HG02852 (cell line): ENCODE results near the gene FBXO34.

Experiments
- ATAC-seq: cut with Tn5 transposase; IDR thresholded peaks from one replicate; pipeline ENCODE4 v1.9.1; 2021; ENCODE audit warnings: mild to moderate bottlenecking, moderate library complexity; ENCODE audit not compliant: unreplicated experiment

FBXO34 gene, protein sequence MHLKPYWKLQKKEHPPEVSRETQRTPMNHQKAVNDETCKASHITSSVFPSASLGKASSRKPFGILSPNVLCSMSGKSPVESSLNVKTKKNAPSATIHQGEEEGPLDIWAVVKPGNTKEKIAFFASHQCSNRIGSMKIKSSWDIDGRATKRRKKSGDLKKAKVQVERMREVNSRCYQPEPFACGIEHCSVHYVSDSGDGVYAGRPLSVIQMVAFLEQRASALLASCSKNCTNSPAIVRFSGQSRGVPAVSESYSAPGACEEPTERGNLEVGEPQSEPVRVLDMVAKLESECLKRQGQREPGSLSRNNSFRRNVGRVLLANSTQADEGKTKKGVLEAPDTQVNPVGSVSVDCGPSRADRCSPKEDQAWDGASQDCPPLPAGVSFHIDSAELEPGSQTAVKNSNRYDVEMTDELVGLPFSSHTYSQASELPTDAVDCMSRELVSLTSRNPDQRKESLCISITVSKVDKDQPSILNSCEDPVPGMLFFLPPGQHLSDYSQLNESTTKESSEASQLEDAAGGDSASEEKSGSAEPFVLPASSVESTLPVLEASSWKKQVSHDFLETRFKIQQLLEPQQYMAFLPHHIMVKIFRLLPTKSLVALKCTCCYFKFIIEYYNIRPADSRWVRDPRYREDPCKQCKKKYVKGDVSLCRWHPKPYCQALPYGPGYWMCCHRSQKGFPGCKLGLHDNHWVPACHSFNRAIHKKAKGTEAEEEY

DNA sequence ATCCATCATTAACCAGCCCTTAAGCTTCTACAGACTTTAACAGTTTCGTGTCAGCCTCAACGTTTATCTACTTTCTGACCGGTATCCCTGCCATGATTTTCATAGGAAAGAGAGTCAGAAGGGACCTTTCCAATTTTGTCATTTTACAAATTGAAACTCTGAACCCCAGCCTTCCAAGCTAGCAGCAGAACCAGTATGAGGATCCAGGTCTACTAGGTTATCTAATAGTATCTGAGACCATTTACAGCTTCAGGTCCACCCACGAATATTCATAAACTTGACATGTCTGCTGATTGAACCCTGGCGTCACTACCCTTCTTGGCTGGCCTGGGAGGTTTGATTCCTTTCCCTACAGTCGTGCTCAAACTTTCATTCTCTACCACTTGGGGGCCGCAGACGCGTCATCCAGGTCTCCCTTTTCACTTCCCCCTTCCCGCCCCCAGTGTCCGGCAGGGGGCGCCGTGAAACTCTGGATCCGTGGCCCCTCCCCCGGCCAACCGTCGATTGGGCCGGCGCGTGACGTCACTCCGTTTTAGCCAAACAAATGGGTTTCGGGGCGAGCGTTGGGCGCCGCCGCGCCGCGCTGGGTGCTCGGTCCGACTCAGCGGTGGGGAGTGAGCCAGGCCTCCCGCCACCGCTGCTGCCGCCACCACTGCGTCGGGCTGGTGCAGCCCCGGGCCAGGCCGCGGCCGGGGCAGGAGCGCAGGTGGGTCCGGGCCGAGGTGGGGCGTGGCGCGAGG, at the start of gene FBXO34:
Gene FBXO34, plus strand, starts transcription at position 590 of the 740 bp plus-strand sequence. CDS start 78,970 bp downstream, outside the sequence.
- ATAC-seq = peak; percentile 82

DNA sequence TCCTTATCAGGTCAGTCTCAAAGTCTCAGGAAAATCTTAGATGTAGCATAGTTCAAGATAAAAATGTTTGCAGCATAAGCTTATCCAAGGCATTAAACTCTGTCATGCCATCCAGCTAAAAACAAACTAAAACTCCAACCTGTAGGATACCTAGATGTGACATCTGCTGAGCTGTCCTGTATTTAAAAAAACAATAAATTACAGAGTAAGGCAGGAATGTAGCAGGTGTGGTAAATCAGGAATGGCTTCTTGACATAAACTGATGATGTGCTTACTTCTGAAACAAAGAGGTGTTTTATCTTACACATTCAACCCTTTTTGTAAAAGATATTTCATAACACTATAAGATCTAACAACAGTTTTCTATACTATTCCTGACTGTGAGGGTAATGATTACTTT, 49.3 kb upstream of the FBXO34 start:
- ATAC-seq = no peak

DNA sequence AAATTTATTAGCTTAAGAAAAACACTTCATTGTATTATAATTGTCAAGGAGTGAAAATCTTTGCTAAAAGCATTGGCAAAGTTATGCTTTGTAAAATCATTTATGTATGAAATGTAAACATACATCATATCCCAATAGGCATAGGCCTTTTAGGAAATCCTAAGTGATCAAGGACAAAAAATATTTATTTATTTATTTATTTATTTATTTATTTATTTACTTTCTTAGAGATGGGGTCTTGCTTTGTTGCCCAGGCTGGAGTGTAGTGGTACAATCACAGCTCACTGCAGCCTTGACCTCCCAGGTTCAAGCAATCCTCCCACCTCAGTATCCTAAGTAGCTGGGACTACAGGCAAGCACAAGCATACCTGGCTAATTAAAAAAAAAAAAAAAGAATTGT, 47.9 kb upstream of the FBXO34 start:
- ATAC-seq = no peak

DNA sequence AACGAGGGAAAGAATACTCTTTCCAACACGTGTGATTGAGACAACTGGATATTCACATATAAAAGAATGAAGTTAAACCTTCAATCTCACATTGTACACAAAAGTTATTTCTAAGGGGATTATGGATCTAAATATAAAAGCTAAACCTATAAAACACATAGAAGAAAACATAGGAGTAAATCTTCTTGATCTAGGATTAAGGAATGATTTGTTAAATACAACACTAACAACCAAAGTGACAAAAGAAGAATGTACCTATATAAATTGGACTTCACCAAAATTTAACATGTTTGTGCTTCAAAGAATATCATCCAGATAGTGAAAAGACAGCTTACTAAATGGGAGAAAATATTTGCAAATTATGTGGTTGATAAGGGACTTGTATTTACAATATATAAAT, 43.0 kb upstream of the FBXO34 start:
- ATAC-seq = no peak

DNA sequence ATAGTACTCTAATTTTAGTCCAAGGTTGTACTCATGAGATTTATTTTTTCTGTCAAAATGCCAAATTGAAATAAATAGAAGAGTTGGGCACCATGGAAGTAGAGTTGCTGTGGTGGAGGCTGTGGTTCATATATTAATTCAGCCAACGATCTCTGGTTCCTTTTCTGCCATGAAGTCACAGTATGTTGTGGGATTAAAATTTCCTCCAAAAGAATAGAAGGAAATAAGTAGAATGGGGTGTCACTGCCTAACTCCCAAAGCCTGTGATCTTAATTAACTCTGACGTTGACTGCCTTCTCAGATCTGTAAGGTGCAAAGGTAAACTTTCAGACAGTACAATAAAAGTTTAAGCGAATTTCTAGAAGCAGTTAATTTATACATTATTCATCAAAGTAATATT, 37.6 kb upstream of the FBXO34 start:
- no peak for ATAC-seq

DNA sequence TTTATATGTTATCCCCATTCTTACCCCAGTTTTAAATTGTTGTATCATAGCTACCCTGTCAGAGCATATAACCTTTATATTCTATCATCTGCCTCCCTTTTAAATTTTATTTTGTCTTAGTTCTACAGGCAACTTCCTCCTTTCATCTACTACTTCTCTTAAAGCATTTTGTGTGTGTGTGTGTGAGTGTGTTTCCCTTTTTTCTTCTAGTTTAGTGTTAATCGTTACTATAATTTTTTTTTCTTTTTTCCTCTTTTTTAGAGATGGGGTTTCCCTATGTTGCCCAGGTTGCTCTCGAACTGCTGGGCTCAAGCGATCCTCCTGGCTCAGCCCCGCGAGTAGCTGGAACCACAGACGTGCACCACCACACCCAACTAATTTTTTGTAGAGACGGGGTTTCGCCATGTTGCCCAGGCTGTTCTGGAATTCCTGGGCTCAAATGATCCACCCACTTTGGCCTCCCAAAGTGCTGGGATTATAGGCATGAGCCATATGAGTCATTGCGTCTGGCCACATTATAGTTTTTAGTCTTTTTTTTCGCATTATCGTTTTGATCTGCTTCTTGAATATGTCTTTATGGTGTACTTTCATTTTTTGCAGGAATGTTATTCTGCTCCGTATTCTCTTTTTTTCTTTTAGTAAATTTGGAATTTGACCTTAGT, 33.1 kb upstream of the FBXO34 start:
- ATAC-seq = no peak

DNA sequence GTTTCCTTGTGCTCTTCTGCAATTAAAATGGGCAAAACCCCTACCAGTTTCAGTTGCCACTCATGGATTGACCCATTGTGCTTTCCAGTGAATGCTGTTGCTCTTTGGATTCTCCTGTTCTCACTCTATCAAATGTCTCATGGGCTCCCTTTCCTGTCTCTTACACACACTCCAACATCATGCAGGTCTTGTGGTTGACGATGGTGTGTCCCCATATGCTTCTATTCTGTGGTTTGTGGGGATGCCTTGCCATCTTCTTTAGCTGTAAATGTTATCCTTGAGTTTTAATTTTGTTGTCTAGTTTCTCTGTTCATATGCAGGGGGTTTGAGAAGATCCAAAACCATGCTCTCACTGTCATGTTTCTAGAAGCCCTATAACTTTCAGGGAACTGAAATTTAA, 31.9 kb upstream of the FBXO34 start:
- ATAC-seq = no peak

DNA sequence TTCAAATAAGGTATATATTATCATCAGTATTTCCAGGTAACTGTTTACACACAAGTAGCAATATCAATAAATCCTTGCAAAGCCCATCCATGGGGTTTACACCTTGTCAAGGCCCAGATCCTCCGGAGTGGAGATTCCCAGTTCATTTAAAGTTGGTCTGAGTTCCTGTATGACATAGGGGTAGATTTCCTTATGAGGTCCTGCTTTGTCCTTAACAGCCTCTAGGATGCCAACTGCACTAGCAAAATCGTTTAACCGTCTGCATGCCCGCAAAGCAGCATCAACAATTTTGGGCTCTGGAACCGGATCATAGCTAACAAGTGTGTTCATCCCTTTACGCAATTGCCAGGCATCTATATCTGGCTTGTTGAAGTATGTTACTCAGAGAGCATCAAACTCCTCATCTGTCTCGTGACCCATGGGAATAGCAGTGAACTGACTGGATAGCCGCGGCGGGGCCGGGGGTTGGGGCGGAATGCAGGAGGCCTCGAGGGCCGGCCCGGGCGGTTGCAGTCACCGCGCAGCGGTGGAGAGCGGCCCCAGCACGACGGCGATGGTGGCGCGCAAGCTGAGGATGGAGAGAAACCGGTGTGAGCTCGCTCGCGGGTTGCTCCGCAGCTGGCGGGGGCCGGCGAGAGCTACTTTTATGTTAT, 30.6 kb upstream of the FBXO34 start:
- no peak for ATAC-seq

DNA sequence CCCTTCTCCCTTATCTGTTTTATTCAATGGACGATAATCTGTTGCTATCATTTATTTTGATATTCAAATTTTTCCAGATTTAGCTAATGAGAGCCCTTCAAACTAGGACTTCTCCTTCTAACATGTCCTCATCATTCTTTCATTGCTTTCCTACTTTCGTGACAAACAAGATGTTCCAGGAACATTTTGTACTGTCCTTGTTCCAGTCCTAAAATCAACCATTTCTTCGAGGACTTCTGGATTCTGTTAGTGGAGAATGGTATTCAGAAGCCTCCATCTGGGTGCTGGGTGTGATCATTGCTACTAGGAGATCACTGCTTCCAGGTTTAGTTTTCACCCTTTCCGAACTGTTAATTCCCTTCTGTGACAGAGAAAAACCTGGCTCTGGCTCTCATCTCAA, 29.5 kb upstream of the FBXO34 start:
- ATAC-seq = no peak

DNA sequence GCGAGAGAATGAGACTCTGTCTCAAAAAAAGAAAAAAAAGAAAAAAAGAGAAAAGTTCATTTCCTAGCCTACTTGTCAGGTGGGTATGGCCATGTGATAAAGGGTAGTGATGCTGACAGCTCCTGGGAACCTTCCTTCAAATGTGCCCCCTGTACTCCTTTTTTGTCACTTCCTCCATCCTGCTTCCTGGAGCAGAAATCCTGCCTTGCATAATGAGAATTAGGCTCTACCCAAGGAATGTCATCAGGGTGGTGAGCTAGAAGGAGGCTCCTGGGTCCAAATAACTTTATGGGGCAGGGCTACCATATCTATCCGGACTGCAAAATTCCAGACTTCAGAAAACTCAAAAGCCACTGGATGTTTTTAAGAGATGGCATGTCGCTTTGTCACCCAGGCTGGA, 27.8 kb upstream of the FBXO34 start:
- no peak for ATAC-seq

DNA sequence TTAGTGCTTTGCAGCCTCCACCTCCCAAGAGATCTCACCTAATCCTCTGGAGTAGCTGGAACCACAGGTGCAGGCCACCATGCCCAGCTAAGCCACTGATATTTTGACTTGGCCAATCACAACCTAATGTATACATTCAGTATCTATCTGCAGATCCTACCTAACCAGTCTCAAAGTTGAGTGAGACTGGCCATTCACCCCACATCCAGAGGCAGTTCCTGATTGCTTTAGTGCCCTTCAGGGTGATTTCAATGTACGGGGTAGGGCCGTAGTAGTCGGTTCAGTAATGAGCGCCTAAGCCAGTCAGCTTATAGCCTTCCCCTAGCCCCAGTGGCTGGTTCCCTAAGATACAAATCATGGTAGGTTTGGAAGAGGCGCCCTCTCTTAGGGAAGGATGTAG, 27.4 kb upstream of the FBXO34 start:
- ATAC-seq = no peak

DNA sequence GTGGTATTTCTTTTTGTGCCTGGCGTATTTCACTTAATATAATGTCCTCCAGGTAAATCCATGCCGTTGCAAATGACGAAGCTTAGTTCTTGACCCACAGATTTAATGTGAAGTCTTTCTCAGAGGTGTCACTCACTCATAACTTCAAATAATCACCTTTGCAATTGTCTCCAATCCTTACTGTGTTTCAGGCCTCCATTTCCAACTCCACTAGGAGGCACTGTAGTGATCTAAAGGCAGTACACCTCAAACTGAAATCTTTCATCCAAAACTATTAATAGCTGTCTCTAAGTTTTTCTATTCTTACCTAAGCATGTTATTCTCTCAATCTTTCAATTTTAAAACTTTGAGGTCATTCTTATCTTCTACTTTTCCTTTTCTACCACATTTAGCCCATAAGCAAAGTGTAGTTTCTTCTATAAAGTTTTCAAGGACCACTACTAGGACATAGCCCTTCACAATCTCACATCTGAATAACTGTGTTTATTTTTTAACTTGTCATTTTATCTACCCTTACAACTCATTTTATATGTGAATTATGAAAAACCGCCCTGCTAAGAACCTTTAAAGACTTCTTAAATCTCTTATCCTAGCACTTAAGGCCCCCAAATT, 25.5 kb upstream of the FBXO34 start:
- ATAC-seq = no peak

DNA sequence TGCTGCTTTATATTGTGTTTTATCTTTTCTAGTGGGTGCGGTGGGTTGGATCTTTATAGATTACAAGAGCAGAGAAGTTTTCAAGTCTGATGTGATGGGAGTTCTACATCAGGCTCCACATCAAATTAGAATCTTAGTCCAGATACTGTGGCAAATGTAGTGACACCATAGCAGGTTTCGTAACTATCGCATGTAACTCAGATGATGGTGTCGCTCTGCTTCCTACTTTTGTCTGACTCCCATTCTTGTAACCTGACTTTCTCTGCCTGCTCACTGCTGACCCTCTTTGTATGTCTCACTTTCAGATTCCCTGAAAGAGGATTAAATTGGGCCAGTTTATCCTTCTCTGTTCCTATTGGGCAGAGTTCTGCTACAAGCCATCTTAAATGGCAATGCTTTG, 22.8 kb upstream of the FBXO34 start:
- ATAC-seq = no peak

DNA sequence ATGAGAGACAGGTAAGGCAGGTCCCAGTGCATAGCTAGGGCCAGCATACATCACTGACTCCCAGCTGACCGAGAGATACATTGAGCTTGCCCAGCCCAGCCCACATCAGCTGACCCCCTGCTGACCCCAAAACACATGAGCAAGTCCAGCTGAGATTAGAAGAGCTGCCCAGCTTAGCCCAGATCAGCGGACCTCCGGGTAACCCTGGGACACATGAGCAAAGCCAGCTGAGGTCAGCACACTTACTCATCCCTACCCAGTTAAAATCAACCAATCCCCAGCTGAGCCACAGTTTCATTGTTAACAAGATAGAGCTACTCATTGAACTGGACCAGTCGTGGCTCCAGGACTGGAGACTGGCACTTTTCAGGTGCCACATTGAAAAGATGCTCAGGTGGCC, 21.8 kb upstream of the FBXO34 start:
- no peak for ATAC-seq

DNA sequence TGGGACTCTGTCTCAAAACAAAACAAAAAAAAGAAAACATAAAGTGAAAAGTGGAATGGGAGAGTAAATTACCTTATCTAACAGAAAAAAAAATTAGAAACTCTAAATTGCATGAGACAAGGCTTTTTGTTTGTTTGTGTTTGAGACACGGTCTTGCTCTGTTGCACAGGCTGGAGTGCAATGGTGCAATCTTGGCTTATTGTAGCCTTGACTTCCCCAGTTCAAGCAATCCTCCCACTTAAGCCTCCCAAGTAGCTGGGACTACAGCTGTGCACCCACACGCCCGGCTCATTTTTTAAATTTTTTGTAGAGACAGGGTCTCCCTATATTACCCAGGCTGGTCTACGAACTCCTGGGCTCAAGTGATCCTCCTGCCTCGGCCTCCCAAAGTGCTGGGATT, 17.9 kb upstream of the FBXO34 start:
- ATAC-seq = no peak

DNA sequence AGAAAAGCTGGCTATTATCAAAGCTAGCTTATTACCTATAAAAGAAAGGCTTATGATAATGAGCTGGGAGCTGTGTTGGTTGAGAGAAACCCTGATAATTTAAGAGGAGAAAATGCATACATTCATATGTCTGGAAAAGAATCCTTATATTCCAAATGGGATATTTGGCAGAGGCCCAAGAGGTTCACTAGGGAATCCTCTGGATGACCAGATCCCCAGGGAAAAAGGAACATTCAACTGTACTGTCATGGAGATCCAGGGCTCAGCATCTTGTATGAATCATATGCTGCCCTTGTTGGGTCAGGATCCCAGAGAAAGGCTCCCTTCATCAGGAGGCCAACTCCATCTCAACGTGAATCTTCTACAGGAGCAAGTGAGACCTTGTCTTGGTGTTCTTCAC, 16.6 kb upstream of the FBXO34 start:
- ATAC-seq = no peak

DNA sequence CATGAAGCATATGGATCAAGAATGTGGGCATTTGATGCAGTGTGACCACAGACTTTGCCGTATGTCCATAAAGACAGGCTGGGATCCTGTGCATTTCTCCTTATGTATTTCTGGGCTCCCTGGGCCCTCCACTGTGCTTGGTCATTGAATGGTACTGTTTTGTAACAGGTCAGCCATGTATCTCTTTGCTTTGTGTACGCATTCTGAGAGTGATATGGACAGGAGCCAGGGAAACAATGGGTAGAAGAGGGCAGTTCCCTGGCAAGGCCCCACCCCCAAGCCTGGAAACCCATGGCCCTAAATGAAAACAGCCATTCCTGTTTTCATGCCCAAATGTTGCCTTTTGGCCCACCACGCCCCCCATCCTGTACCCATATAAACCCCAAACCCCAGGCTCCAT, 15.2 kb upstream of the FBXO34 start:
- ATAC-seq = no peak

DNA sequence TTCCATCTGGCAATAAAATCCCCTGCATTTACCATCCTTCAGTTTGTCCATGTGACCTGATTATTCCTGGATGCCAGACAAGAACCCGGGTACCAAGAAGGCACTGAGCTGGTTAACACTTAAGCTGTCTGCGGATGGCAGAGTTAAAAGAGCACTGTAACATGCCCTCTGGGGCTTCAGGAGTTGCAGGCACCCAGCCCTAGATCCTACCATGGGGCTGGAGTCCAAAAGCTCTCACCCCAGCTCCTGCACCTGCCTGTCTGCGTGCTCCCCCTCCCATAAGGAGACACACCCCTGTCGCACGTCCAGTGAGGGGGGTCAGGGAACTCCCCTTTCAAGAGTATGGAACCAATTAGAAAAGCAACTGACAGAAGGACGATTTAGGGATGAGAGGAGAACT, 14.6 kb upstream of the FBXO34 start:
- ATAC-seq = no peak

DNA sequence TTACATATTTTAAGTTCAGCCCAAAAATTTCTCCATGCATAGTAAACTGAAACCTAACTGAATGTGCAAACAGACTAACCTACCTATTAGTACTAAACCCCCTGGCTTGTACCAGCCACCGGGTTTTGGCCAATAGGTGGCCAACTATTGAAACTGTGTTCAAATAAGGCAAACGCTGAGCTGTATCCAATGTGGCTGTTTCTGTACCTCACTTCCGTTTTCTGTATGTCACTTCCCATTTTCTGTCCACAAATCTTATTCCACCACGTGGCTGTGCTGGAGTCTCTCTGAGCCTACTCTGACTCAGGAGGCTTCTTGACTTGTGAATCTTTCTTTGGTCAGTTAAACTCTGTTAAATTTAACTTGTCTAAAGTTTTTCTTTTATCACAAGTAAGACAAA, 6.0 kb upstream of the FBXO34 start:
- no peak for ATAC-seq

DNA sequence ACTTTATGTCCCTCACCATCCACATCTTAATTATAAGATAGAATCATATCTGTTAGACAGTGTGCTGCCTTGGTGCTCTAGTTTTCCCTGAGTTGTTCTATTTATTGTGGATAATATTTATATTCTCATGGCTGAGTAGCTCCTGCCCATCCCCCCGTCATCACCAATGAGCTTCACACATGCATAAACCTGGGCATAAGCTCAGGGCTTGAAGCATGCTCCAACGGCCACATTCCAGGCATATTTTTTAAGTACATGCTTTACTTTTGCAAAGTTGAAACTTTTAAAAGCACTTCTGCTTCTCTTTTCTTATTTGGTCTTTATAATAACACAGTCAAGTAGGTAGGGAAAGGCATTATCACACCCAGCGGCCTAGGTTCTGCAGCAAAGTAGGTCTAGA, 3.4 kb upstream of the FBXO34 start:
- ATAC-seq = no peak
